Subcutaneous adipose tissue (tissue), 4 donors: Measurements from ENCODE around the gene SNCA. TPM values are rescaled to one million over a fixed set of nuclear protein-coding genes. Genes with fewer than 3 reads are reported as not detected.

Experiments
- total RNA-seq, 4 donors: library from RNA; depleted of rRNA; stranded (reverse); fragments of >200 nt; gene quantifications; one replicate each; pipeline ENCODE4 v1.1.0, GENCODE V29; 2016
- TF ChIP-seq, protein P1 (sequence below): fragments of 450-650 bp; IDR thresholded peaks from one replicate; pipeline ENCODE4 v1.5.1; 2016; ENCODE audit warnings: low read depth, mild to moderate bottlenecking, control low read depth, antibody characterized with exemption, moderate library complexity

The SNCA gene
- total RNA-seq, 4 donors from 2014 or later = 4.7 to 26.2 (median 11.0) TPM

DNA sequence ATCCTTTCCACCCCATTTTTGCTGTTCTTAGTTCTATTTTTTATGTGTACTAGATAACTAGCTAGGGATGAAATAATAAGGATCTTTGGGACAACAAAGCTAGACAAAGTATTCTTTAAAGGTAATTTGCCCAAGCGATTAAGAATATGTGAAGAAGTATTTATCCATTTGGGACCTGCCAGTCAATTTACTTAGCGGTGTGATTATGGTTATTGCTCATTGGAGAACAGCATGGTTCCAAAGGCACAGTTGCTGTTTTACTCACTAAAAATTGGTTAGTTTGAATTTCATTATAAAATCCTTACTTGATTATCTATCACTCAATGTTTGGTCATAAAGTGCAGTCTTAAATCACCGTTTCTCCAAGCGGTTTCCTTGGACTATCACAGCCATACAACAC, 124.1 kb downstream of the SNCA start:
- TF ChIP-seq, protein P1, sequence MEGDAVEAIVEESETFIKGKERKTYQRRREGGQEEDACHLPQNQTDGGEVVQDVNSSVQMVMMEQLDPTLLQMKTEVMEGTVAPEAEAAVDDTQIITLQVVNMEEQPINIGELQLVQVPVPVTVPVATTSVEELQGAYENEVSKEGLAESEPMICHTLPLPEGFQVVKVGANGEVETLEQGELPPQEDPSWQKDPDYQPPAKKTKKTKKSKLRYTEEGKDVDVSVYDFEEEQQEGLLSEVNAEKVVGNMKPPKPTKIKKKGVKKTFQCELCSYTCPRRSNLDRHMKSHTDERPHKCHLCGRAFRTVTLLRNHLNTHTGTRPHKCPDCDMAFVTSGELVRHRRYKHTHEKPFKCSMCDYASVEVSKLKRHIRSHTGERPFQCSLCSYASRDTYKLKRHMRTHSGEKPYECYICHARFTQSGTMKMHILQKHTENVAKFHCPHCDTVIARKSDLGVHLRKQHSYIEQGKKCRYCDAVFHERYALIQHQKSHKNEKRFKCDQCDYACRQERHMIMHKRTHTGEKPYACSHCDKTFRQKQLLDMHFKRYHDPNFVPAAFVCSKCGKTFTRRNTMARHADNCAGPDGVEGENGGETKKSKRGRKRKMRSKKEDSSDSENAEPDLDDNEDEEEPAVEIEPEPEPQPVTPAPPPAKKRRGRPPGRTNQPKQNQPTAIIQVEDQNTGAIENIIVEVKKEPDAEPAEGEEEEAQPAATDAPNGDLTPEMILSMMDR = no peak

DNA sequence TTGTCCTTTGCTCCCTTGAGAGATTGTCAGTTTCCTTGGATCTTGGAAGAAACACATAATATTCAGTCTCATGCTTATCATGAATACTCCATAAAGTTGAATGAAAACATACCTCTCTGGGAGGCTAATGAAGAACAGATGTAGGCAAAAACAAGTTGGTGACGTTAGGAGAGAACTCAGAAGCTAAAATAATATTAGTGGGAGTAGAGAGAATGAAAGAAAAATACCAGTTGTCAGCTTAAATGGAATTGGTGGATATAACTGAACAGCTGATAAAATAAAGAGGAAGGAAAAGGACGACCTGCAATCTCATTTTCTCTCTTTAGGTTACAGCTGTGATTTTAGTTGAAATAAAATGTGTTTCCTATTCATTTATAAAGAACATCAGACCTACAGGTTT, 124.8 kb downstream of the SNCA start:
- TF ChIP-seq, protein P1 = no peak

DNA sequence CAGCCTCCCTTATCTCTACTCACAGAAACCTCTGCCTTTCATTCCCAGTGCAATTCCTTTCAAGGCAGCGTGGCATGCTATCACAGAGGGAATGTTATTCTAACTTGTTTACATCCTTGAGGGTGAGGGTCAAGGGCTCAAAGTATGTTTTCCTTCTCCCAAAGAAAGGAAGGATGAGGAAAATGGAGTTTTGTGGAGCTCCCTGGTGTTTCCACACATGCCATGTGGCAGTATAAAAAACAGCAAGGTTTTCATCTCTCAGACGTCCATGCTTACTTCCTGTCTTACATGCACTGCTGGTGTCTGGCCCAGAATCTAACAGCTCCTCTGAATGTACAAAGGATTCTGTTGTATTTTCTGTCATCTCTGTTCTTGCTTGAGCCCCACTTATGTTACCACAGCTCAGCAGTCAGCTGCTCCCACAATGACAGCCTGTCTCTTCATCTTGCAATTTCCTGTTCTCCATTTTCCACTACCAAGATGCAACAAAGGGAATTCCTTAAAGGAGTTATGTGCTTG, 128.0 kb downstream of the SNCA start:
- TF ChIP-seq, protein P1 = no peak

DNA sequence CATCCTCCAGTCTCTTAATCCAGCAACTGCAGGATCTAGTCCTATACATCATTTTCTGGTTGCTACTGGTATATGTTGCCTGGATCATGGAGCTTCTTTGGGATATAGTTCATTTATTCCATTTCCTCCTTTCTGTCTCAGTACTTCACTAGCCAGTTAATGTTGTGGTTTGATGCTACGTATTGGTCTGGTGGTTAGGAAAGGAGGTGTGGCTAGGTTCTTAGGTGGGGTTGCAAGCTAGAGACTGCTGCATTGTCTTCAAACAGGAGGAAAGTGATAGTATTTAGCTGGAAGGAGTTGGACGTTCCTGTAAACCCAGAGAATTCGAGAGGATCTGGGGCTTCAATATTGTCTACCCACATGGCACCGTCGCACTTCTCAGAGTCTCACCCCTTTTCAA, 129.5 kb downstream of the SNCA start:
- TF ChIP-seq, protein P1 = no peak

DNA sequence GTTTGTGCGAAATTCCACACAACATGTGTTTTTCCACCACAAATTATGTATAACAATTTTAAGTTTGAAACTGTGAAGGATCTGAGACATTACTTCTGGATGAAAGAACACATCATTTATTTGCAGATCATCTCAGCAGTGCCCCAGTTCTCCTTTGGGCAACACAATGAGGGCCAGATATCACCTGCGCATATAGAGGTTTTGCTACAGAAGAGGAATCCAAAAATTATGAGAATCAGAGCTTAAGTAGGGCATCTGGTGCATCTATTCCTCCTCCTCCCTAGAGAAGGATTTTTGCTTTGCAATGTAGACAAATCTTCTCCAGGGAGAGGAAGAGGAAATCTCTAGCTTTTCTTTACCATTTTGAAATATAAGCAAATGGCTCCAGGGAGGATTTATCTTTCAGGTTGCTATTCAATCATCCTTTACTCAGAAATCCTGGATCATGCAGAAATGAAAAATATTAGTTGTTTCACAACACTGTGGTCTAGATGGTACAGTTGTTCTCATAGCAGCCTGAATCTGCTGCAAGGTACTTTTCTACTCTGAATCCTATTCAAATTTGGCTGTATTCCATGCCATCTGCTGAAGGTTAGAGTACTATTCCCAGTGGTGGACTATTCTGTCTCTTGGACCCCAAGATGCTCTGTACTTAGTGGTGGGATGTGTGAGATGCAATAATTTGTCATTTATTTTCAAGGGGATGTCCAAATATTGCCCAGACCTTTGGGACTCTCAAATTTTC, 132.1 kb downstream of the SNCA start:
- TF ChIP-seq, protein P1 = no peak

DNA sequence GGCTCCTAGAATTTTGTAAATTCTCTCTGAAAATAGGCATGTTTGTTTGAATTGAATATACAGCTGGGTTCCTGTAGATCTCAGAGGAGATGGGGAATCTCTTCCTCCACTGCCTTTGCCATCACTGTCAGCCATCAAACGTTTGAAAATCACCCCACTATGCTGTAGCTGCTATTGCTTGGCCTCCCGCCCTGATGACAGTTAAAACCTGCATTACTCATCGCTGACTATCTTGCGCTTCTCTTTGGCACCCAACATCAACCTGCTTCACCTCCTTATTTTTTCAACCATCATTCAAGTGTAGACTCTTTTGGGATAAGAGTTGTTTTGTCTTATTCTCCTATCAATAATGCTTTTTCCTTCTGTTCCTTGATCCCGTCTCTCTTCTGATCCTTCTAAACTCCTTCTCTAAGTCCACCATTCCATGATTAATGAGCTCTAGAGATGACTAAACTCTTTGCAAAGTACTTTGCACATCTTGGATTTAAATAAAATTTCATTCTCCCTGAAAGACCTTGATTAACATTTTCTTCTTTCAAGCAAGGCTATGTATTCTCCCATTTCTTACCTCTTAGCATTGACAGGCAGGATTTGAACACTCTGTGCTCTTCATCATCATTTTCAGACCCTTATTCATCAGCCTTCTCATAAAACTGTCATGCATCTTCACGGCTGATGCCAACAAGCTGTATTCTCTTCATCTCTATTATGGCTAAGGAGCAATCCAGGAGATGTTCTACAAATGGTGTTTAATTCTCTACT, 133.0 kb downstream of the SNCA start:
- TF ChIP-seq, protein P1 = no peak

DNA sequence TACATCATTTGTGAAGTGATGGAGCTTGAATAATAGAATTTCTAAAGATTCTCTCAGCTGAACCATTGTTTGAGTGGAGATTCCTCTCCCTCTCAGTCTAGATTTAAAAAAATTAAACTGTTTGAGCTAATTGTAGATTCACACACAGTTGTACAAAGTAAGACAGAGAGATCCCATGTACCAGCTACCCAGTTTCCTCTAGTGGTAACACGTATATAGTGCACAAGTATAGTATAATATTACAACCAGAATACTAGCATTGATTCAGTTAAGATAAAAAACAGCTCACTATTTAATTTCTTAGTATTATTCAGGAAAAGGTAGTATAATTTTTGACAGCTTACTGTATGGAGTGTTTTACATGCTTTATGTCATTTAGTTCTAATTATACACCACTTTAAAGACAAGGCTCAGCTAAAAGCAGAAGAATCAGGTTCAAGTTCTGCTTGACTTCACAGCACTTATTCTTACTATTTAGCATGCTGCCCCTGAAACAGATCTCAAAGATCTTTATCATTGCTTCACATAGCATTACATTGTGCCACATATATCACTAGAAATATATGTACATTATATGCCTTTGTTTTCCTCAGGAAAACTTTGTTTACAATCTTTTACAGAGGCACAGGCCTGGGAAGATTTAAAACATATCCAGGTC, 136.1 kb downstream of the SNCA start:
- TF ChIP-seq, protein P1 = no peak
